GM12872 (cell line): ENCODE measurements around the gene DTNB.
A peak's percentile ranks its signal among the peaks of the same experiment; 100 is the strongest.

Experiments
- CTCF ChIP-seq: IDR thresholded peaks from 3 replicates; pipeline ENCODE4 v1.5.1; 2011; ENCODE audit warnings: low read depth, mild to moderate bottlenecking, low read length, moderate library complexity; ENCODE audit not compliant: insufficient read depth

DTNB gene

GRCh38 chr2:25378731-25379490 is 294.5 kb downstream of the DTNB start:
- no peak for TF ChIP-seq CTCF

GRCh38 chr2:25377822-25378421 is 295.5 kb downstream of the DTNB start:
- TF ChIP-seq CTCF, result no peak

GRCh38 chr2:25376750-25377621 is 296.4 kb downstream of the DTNB start:
- peak; percentile 89 for TF ChIP-seq CTCF

GRCh38 chr2:25375989-25376545 is 297.3 kb downstream of the DTNB start:
- no peak for TF ChIP-seq CTCF

- no peak for TF ChIP-seq CTCF
Observed at GRCh38 chr2:25375371-25375988, 297.9 kb downstream of the DTNB start.

- no peak for TF ChIP-seq CTCF
Observed at GRCh38 chr2:25374827-25375226, 298.6 kb downstream of the DTNB start.
